SK-MEL-5 (cell line): ENCODE measurements around the gene ALDH1A2. TPM values are rescaled to one million over a fixed set of nuclear protein-coding genes. Genes with fewer than 3 reads are reported as not detected.

ENCODE experiments used
- DNase-seq: peaks from one replicate; pipeline ENCODE4 v3.0.0-alpha.2; 2016; ENCODE audit warnings: low read depth, low spot score
- in situ Hi-C: cut with HindIII; loops from 2 replicates; pipeline ENCODE4 v1.10.0; 2016; ENCODE audit warnings: low sequenced_read_pairs, high pct_unique_total_duplicates, low pct_unique_long_range_greater_than_20kb
- total RNA-seq: library from RNA; depleted of rRNA; stranded (reverse); fragments of >200 nt; shearing (Covaris generic); gene quantifications from 2 replicates; pipeline ENCODE4 v1.2.3, GENCODE V29; 2014

ALDH1A2 gene
- total RNA-seq, 1 experiment from 2014 or later, result 0.18 TPM

DNA sequence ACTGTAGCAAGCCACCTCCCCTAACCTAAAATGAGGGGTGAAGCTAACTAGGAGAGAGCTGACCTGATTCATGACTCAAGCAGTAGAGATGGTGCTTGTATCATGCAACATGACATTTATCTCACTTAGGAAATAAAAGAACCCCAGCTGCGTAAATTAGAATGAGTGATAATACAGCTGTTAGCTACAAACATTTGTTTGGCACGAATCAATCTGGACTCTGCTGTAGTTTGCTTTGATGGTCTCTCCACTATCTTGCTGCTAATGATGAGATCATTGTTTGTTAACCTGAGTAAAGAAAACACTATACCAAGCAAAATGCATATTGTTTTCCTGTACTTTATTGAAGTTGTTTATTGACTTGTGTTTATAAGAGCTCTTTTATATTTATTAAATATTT, 92.6 kb downstream of the ALDH1A2 start:
- in situ Hi-C loops, result no loop called here
- no peak for DNase-seq

DNA sequence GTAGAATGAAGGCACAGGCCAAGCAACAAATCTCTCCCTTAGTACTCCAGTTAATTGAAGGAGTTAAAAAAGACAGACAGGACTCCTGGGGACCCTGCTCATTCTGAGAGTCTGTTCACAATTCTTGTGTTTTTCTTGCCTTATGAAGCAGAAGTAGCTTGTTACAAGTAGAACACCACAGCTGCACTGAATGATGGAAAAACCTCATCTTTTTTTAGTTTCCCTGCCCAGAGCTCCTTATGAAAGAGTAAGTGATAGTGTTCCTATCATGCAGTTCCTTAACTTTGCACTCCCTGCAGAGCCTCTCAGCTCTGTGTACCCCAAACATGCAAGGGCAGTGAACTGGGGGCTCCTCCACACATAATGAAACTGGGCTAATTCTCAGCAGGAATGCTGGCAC, 95.5 kb downstream of the ALDH1A2 start:
- no peak for DNase-seq
- in situ Hi-C loops, result no loop called here

DNA sequence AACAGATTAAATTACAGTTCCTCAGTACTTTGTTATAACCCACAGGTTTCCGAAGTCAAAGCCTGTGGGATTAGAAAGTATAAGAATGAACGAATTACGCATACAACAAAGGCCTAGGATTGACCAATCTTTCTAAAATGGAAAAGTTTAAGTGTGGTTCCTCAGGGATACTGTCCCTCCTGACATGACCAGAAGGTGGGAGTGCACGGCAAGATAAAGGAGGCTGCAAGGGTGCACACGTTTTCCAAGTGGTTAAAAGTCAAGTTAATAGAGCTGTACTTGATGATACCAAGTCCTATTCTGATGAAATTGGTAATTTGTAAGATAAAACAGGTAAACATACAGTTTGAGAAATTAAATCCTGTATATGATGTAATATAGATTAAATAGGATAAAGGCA, 96.2 kb downstream of the ALDH1A2 start:
- peak; percentile 28 for DNase-seq
- in situ Hi-C loops, result no loop called here

GRCh38 chr15:57962887-57963286, 102.6 kb downstream of the ALDH1A2 start:
- DNase-seq, result no peak
- in situ Hi-C loops, result no loop called here

GRCh38 chr15:57961919-57962318, 103.6 kb downstream of the ALDH1A2 start:
- no peak for DNase-seq
- in situ Hi-C loops, result no loop called here

GRCh38 chr15:57957113-57957512, 108.4 kb downstream of the ALDH1A2 start:
- in situ Hi-C loops, result no loop called here
- no peak for DNase-seq

DNA sequence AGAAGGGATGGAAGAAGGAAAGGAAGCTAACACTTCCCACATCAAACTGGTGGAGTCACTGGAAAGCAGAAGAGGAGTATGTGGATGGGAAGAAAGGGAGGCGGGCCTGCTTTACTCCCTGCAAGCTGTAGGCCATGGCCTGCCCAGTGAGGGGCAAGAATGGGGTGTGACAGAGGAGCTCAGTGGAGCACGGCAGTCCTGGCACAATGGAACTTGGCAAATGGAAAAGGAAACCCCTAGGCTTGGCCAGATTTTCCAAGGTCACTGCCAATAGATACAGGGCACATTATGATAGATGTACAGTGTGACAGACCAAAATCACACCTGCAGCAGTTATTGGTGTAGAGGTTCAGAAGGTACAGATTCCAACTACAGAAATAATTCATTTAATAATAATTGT, 111.6 kb downstream of the ALDH1A2 start:
- in situ Hi-C loops, result no loop called here
- DNase-seq, result no peak

DNA sequence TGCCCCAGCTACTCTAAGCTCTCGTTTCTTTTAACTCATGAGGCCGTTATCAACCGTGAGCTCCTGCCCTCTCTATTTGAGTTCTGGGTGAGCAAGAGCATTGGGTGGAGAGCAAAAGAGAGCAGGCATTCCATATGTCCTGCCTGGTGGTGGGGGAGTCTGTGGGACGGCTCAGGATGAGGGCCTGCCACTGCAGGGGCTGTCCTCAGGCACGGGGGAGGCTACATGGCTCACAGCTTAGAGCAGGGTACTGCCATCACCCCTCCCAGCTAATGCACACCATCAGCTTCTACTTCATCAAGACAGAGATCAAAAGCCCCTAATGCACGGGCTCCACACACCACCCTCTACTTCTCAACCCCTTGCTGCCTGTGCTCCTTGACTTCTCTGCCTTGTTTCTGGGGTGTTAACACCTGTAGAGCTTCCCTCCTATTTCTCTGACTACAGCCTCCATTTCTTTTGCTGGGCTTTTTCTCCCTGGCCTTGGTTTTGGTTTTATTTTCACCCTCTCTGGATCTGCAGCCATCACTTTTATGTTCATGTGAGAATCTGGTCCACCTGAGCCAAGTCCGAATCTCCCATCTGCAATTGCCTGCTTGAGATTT, 114.1 kb downstream of the ALDH1A2 start:
- no peak for DNase-seq
- in situ Hi-C loops, result no loop called here

GRCh38 chr15:57950381-57950946, 115.0 kb downstream of the ALDH1A2 start:
- in situ Hi-C loops, result no loop called here
- DNase-seq, result no peak

- DNase-seq, result no peak
- in situ Hi-C loops, result no loop called here
Observed at GRCh38 chr15:57949374-57949943, 116.1 kb downstream of the ALDH1A2 start.

- DNase-seq, result no peak
- in situ Hi-C loops, result no loop called here
Observed at GRCh38 chr15:57948351-57949289, 116.9 kb downstream of the ALDH1A2 start.

DNA sequence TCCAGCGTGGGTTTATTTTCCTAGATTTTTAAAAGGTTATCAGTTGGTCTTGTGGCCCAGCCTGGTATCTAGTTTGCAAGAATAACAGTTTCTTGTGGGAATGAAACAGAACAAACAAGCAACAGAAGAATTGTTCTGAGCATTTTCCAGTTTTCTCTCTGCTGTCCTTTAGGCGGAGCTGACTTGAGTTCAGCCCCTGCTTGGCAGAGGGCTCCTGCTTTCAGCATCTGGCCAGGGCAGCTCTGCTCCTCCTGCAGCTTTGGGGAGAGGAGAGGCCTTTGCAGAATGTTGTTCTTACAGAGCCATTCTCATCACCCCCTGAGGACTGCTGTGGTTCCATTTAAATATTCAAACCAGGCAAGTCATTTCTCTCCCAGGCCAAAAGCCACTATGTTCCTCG, 117.7 kb downstream of the ALDH1A2 start:
- no peak for DNase-seq

GRCh38 chr15:57947282-57947681, 118.2 kb downstream of the ALDH1A2 start:
- no peak for DNase-seq
- in situ Hi-C loops, result no loop called here

More for the DNA sequence above, 117.7 kb downstream of the ALDH1A2 start:
- in situ Hi-C loops, result no loop called here

DNA sequence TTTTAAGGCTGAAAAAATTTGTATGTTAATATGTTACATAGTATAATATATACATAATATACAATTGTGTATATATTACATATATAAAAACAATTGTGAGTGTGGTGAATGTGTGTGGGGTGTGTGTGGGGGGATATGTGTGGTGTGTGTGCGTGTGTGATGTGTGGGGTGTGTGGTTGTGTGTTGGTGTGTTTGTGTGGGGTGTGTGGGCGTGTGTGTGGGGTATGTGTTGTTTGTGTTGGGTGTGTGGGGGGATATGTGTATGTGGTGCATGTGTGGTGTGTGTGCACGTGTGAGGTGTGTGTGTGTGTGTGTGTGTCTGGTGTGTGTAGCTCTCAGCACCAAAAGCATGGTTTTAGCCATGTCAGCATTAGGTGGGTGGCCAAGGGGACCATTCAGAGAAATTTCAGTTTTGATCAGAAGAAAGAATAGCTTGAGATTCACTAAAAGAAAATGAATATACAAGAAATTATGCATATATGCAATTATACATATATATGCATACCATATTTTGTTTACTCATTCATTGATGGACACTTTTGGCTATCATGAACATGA, 118.9 kb downstream of the ALDH1A2 start:
- in situ Hi-C loops, result no loop called here
- DNase-seq, result no peak

DNA sequence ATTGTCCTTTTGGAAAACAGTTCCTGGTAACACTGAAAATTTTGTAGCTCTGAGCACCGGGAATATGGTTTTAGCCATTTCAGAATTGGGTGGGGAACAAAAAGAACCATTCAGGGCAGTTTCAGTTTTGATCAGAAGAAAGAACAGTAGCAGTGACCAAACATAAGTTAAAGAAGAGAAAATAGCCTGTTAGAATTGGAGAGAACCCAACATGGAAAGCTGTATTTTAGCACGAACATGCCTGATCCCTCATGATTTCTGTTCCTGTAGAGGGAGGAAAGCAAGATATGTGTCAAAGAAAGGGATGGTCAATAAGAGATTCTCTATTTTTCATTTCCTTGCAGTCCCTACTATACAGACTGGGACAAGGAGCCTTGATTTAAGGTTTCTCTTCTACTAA, 119.9 kb downstream of the ALDH1A2 start:
- DNase-seq, result no peak
- in situ Hi-C loops, result no loop called here

DNA sequence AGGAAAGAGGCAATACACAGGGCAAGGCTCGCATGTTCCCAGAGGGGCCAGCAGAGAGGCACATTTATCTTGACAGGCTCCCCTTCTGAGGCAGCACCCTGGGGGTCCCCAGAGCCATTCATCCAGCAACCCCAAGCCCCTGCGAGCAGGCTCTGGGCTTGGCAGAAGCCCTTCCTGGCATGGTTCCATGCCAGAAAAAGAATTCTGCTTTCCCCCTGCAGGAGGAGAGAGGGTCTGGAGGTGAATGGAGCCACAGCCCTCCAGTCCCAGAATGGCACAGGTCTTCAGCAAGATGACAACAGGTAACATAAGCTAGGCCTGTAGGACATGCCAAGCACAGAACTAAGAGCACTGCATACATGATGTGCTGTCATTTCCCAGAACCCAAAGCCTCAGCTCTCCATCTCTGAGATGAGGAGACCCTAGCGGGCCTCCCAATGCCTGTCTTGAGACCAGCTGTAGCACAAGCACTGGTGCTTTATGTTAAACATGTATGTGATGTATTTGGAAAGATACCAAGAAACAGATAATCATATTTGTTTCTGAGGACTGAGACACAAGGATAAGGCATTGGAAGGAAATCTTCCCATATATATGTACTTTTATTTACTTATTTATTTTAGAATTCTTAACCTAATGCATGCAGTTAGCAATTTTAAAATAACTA, 121.6 kb downstream of the ALDH1A2 start:
- in situ Hi-C loops, result no loop called here
- no peak for DNase-seq

GRCh38 chr15:57943171-57943570, 122.3 kb downstream of the ALDH1A2 start:
- DNase-seq, result no peak
- in situ Hi-C loops, result no loop called here

DNA sequence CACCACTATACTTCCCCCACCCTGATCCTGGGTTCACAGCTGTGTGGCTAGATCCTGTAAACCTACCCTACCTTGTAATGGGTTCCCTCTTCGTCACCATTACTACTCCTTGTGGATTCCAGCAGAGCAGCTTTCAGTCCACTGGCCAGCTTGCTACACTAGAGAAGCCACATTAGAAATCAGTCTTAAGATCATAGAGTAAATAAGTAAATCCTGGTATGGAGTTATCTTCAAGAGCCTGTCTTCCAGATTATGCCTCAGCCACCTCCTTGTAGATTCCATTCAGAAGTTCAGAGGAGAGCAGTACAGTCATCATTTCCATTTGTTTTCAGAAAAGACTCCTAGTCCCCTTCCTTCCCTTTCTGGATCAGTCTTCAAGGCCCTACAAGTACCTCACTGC, 123.7 kb downstream of the ALDH1A2 start:
- in situ Hi-C loops, result no loop called here
- DNase-seq, result no peak
